Activated naive CD4-positive, alpha-beta T cell treated with Interleukin-2 at 50 U/mL for 16 hours (primary cell): ENCODE measurements around the gene MSRB3.
"Not testable (repeated sequence)": the region's sequence is repeated elsewhere in the genome, so short reads cannot be mapped to it uniquely, and the experiment has no call there.

ENCODE experiments used
- DNase-seq: peaks from one replicate; pipeline ENCODE4 v3.0.0-alpha.2; 2020

The MSRB3 gene

GRCh38 chr12:65460063-65460462, 181.6 kb downstream of the MSRB3 start:
- DNase-seq = no peak

- DNase-seq = no peak
Observed at GRCh38 chr12:65461017-65461416, 182.5 kb downstream of the MSRB3 start.

- DNase-seq = no peak
Observed at GRCh38 chr12:65462484-65462883, 184.0 kb downstream of the MSRB3 start.

GRCh38 chr12:65463082-65463481, 184.6 kb downstream of the MSRB3 start:
- no peak for DNase-seq

GRCh38 chr12:65463611-65464010, 185.1 kb downstream of the MSRB3 start:
- DNase-seq = no peak

GRCh38 chr12:65464930-65465329, 186.4 kb downstream of the MSRB3 start:
- DNase-seq = no peak

GRCh38 chr12:65465766-65466547, 187.5 kb downstream of the MSRB3 start:
- DNase-seq = no peak

- DNase-seq = no peak
Observed at GRCh38 chr12:65466911-65467310, 188.4 kb downstream of the MSRB3 start.

GRCh38 chr12:65470256-65470655, 191.8 kb downstream of the MSRB3 start:
- no peak for DNase-seq

GRCh38 chr12:65472079-65472478, 193.6 kb downstream of the MSRB3 start:
- DNase-seq = no peak

GRCh38 chr12:65474831-65475230, 196.3 kb downstream of the MSRB3 start:
- DNase-seq = no peak

- DNase-seq = no peak
Observed at GRCh38 chr12:65477721-65478120, 199.2 kb downstream of the MSRB3 start.

- DNase-seq = not testable (repeated sequence)
Observed at GRCh38 chr12:65483891-65484516, 205.5 kb downstream of the MSRB3 start.

- DNase-seq = no peak
Observed at GRCh38 chr12:65488197-65488596, 209.7 kb downstream of the MSRB3 start.

GRCh38 chr12:65490250-65490649, 211.8 kb downstream of the MSRB3 start:
- no peak for DNase-seq

GRCh38 chr12:65492998-65493912, 214.8 kb downstream of the MSRB3 start:
- no peak for DNase-seq

GRCh38 chr12:65493913-65494245, 215.4 kb downstream of the MSRB3 start:
- DNase-seq = no peak

- DNase-seq = no peak
Observed at GRCh38 chr12:65494537-65494936, 216.1 kb downstream of the MSRB3 start.

- no peak for DNase-seq
Observed at GRCh38 chr12:65495233-65495632, 216.8 kb downstream of the MSRB3 start.

GRCh38 chr12:65496617-65497016, 218.1 kb downstream of the MSRB3 start:
- DNase-seq = no peak

- DNase-seq = no peak
Observed at GRCh38 chr12:65497660-65498059, 219.2 kb downstream of the MSRB3 start.

GRCh38 chr12:65499167-65499566, 220.7 kb downstream of the MSRB3 start:
- no peak for DNase-seq

GRCh38 chr12:65500091-65500900, 221.8 kb downstream of the MSRB3 start:
- no peak for DNase-seq
